ENCODE data around the gene RNASEH2A.

GRCh38 chr19:12800923-12801465 lies 5.4 kb upstream of the RNASEH2A start:
- no peak for TF ChIP-seq POLR2A (IDR thresholded peaks at IDR 0.05)
- no peak for TF ChIP-seq CTCF (IDR thresholded peaks at IDR 0.05)
